ENCODE data around the gene WDR18.

The WDR18 gene, protein sequence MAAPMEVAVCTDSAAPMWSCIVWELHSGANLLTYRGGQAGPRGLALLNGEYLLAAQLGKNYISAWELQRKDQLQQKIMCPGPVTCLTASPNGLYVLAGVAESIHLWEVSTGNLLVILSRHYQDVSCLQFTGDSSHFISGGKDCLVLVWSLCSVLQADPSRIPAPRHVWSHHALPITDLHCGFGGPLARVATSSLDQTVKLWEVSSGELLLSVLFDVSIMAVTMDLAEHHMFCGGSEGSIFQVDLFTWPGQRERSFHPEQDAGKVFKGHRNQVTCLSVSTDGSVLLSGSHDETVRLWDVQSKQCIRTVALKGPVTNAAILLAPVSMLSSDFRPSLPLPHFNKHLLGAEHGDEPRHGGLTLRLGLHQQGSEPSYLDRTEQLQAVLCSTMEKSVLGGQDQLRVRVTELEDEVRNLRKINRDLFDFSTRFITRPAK
- long read RNA-seq, transcript WDR18-204 (9 exons, 1,465 nt), result minor isoform, 5 of 872 reads
- long read RNA-seq, transcript WDR18-202 (10 exons, 1,608 nt), result major isoform, 766 of 872 reads
- long read RNA-seq, partial matches to known transcripts, result 9 of 872 reads
- long read RNA-seq, other reads (novel, unspliced or antisense), result 91 of 872 reads

GRCh38 chr19:984165-984967 lies at the start of gene WDR18:
Gene WDR18 (plus strand): TSS chr19:984345. CDS start chr19:984354, 9 bp downstream.
- H3K27me3 ChIP-seq (ENCODE audit: insufficient read depth, poor library complexity, severe bottlenecking), result no peaks in the 10 kb centered on the region
- peak within 1 kb of the TSS; percentile 88 for H3K27ac ChIP-seq (replicated peaks)
- peak; percentile 81 to 90 for DNase-seq (ENCODE audit: low read depth in 1 of 2, low spot score in 1 of 2)
- TF ChIP-seq POLR2AphosphoS5 (IDR thresholded peaks at IDR 0.05; ENCODE audit: low read depth) (peak; percentile 64; the same call in 1 of the 2 replicates), GABPA (IDR thresholded peaks at IDR 0.05; ENCODE audit: low read depth) (peak; percentile 80)
- TF ChIP-seq, protein P1, sequence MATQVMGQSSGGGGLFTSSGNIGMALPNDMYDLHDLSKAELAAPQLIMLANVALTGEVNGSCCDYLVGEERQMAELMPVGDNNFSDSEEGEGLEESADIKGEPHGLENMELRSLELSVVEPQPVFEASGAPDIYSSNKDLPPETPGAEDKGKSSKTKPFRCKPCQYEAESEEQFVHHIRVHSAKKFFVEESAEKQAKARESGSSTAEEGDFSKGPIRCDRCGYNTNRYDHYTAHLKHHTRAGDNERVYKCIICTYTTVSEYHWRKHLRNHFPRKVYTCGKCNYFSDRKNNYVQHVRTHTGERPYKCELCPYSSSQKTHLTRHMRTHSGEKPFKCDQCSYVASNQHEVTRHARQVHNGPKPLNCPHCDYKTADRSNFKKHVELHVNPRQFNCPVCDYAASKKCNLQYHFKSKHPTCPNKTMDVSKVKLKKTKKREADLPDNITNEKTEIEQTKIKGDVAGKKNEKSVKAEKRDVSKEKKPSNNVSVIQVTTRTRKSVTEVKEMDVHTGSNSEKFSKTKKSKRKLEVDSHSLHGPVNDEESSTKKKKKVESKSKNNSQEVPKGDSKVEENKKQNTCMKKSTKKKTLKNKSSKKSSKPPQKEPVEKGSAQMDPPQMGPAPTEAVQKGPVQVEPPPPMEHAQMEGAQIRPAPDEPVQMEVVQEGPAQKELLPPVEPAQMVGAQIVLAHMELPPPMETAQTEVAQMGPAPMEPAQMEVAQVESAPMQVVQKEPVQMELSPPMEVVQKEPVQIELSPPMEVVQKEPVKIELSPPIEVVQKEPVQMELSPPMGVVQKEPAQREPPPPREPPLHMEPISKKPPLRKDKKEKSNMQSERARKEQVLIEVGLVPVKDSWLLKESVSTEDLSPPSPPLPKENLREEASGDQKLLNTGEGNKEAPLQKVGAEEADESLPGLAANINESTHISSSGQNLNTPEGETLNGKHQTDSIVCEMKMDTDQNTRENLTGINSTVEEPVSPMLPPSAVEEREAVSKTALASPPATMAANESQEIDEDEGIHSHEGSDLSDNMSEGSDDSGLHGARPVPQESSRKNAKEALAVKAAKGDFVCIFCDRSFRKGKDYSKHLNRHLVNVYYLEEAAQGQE (IDR thresholded peaks at IDR 0.05; ENCODE audit: insufficient replicate concordance, low read depth), result no peak
- peak within 1 kb of the TSS; percentile 100 for H3K4me3 ChIP-seq (replicated peaks; ENCODE audit: insufficient read depth, low read length)

- DNase-seq (ENCODE audit: low read depth in 1 of 2, low spot score in 1 of 2), result peak; percentile 64 to 90
- Histone ChIP-seq H3K4me3 (replicated peaks; ENCODE audit: insufficient read depth, low read length) (no peak overlapping the region), H3K27me3 (ENCODE audit: insufficient read depth, poor library complexity, severe bottlenecking) (no peaks in the 10 kb centered on the region), H3K27ac (replicated peaks) (peak overlapping the region; percentile 52)
- TF ChIP-seq CTCF (IDR thresholded peaks at IDR 0.05; ENCODE audit: insufficient read depth, low read length), result no peak
- TF ChIP-seq, protein P1 (IDR thresholded peaks at IDR 0.05; ENCODE audit: insufficient replicate concordance, low read depth), result no peak
- TF ChIP-seq SPI1 (IDR thresholded peaks at IDR 0.05; ENCODE audit: borderline replicate concordance, low read depth), result peak; percentile 63
- no peak for TF ChIP-seq POLR2AphosphoS5 (IDR thresholded peaks at IDR 0.05; ENCODE audit: low read depth)
- TF ChIP-seq GABPA (IDR thresholded peaks at IDR 0.05; ENCODE audit: low read depth), result peak; percentile 40; the same call in 1 of the 2 replicates
Measured at GRCh38 chr19:934865-935479, 49.2 kb upstream of the WDR18 start.

DNA sequence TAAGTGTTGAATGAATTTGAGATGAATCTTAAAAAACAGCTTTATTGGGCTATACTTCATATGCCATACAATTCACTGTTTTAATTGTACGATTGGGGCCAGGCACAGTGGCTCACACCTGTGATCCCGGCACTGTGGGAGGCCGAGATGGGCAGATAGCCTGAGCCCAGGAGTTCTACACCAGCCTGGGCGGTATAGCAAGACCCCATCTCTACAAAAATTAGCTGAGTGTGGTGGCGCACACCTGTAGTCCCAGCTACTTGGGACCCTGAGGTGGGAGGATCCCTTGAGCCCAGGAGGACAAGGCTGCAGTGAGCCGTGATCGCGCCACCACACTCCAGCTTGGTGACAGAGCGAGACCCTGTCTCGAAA lies 48.0 kb upstream of the WDR18 start:
- no peak for TF ChIP-seq SPI1 (IDR thresholded peaks at IDR 0.05; ENCODE audit: borderline replicate concordance, low read depth)
- no peak for TF ChIP-seq GABPA (IDR thresholded peaks at IDR 0.05; ENCODE audit: low read depth)
- no peak for TF ChIP-seq CTCF (IDR thresholded peaks at IDR 0.05; ENCODE audit: insufficient read depth, low read length)
- no peak for TF ChIP-seq POLR2AphosphoS5 (IDR thresholded peaks at IDR 0.05; ENCODE audit: low read depth)
- TF ChIP-seq, protein P1 (IDR thresholded peaks at IDR 0.05; ENCODE audit: insufficient replicate concordance, low read depth), result no peak
- no peak for DNase-seq (ENCODE audit: low read depth in 1 of 2, low spot score in 1 of 2)
- no peak overlapping the region for H3K27ac ChIP-seq (replicated peaks)
- H3K27me3 ChIP-seq (ENCODE audit: insufficient read depth, poor library complexity, severe bottlenecking), result no peaks in the 10 kb centered on the region
- no peak overlapping the region for H3K4me3 ChIP-seq (replicated peaks; ENCODE audit: insufficient read depth, low read length)

All from HL-60 (cell line).